Epithelial cell of proximal tubule (primary cell): Measurements from ENCODE around the gene HDAC4. TPM values are rescaled to one million over a fixed set of nuclear protein-coding genes. Genes with fewer than 3 reads are reported as not detected.

Source experiments
- DNase-seq: peaks from one replicate; pipeline ENCODE4 v3.0.0-alpha.2; 2011; ENCODE audit warnings: low read depth
- H3K4me3 ChIP-seq: 2 replicates; pipeline ENCODE4 v1.5.1; 2011; ENCODE audit warnings: low read depth, mild to moderate bottlenecking, low read length
- total RNA-seq: library from RNA; depleted of rRNA; stranded (reverse); fragments of >200 nt; gene quantifications from 2 replicates; pipeline ENCODE4 v1.2.3, GENCODE V29; 2015
- TF ChIP-seq, protein P1 (sequence below): conservative IDR thresholded peaks from 2 replicates; pipeline ENCODE4 v1.5.1; 2012; ENCODE audit warnings: low read depth, mild to moderate bottlenecking, low read length

The HDAC4 gene
- total RNA-seq, 1 donor from 2014 or later: 23.2 TPM

DNA sequence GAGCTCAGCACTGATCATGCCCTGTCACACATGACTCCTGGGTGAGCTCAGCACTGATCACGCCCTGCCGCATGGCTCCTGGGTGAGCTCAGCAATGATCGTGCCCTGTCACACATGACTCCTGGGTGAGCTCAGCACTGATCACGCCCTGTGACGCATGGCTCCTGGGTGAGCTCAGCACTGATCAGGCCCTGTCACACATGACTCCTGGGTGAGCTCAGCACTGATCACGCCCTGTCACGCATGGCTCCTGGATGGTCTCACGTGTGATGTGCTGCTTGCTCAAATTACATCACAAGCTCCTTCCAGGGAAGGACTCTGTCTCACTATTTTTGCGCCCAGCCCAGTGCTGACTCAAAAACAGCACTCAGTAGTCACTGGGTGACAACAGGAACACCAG lies 258.0 kb downstream of the HDAC4 start:
- no peak overlapping the region for H3K4me3 ChIP-seq
- no peak for DNase-seq
- TF ChIP-seq, protein P1, sequence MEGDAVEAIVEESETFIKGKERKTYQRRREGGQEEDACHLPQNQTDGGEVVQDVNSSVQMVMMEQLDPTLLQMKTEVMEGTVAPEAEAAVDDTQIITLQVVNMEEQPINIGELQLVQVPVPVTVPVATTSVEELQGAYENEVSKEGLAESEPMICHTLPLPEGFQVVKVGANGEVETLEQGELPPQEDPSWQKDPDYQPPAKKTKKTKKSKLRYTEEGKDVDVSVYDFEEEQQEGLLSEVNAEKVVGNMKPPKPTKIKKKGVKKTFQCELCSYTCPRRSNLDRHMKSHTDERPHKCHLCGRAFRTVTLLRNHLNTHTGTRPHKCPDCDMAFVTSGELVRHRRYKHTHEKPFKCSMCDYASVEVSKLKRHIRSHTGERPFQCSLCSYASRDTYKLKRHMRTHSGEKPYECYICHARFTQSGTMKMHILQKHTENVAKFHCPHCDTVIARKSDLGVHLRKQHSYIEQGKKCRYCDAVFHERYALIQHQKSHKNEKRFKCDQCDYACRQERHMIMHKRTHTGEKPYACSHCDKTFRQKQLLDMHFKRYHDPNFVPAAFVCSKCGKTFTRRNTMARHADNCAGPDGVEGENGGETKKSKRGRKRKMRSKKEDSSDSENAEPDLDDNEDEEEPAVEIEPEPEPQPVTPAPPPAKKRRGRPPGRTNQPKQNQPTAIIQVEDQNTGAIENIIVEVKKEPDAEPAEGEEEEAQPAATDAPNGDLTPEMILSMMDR: no peak

DNA sequence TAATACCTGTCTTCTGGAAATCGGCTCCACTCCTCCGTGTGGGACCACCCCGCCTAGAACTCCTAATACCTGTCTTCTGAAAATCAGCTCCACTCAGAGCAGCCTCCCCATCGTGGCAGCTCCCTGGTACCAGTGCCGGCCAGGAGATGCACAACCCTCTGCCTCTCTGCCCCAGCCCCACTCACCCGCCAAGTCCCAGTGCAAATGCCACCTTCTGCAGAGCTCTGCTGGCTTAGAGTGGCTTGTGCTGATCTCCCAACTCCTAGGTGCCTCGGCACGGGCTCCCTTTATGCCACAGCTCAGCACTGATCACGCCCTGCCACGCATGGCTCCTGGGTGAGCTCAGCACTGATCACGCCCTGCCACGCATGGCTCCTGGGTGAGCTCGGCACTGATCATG lies 258.5 kb downstream of the HDAC4 start:
- TF ChIP-seq, protein P1: no peak
- DNase-seq: no peak
- H3K4me3 ChIP-seq: no peak overlapping the region

DNA sequence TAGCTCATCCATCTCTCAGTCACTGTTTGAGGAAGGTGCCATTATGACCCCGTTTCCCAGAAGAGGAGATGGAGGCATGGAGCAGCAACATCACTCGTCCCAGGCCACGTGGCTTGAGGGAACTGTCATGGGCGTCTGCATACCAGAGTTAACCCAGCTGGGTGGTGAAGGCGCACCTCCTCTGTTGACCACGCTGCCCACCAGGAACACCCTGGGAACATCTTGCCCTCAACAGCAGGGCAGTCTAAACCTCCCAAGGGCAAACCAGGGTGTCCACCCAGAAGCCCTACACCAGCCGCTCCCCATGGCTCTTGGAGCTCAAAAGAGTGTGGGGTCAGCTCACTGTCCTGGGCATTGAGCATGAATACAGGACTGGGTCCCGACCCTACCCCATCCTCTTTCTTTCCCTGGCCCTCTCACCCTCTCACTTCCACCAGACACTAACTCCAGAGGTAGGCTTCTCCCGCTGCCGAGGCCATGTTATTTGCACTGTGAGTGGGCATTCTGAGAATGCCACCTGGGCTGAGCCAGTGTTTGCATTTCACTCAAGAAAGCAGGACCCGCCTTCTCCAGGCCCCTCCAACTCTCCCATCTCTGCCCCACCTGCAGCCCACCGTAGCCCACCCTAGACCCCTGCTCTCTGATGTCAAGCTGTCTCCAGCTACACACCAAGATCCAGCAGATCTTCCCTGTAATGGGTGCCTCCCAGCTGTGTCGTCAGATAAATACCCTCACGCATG lies 259.6 kb downstream of the HDAC4 start:
- TF ChIP-seq, protein P1: no peak
- DNase-seq: no peak
- H3K4me3 ChIP-seq: no peak overlapping the region

DNA sequence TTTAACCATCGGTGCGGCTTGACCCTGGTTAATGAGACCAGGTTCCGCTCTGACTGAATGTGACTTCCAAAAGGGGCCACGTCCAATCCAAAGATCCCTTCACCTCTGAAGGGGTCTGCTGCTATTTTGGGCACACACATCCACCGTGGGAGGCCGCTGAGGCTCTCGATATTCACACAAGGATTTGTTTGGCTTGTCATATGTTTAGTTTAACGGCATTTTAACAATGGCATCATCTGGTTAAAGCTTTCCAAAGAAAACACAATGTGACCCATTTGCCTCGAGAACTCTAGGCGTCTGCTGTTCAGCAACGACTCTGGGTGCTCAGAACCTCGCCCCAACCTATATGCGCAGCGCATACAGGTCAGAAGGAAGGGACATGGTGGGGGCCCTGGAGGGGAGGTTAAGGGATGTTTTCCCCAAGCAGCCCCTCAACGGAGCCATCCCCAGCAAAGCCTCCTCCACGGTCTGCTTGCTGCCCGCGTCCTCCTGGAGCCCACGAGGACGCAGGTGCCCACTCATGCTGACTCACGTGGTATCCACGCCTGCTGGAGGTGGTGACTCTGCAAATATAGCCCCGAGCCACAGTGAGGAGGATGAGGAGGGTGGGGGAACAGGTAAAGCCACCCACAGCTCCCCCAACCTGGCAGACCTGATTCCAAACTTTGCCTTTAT lies 260.3 kb downstream of the HDAC4 start:
- TF ChIP-seq, protein P1: no peak
- DNase-seq: no peak
- no peak overlapping the region for H3K4me3 ChIP-seq

DNA sequence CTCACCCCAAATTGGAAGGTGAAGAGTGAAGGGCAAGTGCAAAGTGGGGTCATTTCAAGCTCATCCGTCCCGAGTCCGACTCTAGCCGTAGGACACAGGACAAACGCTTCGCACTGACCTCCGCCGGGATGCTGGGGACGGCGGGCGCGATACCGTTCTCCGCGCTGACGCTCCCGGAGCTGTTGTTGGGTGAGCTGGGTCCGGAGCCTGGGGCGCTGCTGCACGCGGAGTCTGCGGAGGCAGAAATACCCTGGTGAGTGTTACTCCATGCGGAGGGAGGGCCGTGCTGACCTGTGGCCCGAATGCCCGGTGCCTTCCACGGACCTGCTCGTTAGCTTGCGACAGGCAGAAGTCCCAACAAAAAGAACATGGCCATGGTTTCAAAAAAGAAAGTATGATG lies 261.3 kb downstream of the HDAC4 start:
- DNase-seq: no peak
- no peak overlapping the region for H3K4me3 ChIP-seq
- TF ChIP-seq, protein P1: no peak

DNA sequence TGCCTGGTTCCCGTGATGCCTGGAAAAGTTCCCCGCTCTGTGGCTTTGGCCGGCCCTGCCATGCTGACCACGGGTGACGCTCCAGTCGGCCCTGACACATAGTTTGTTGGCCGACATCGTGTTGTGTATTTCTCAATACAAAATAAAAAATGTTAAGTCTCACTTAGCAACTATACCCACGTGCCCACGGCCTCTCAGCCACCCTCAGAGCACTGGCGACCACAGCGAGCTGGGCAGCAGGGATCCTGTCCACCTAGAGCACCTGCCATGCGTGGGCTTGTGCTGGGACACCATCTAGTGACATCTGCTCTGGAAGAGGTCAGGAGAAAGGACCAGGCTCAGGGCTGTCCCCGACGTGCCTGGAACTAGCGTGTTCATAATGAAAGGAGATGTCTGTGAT lies 261.7 kb downstream of the HDAC4 start:
- TF ChIP-seq, protein P1: no peak

More for the DNA sequence above, 261.7 kb downstream of the HDAC4 start:
- DNase-seq: no peak
- no peak overlapping the region for H3K4me3 ChIP-seq
